T-helper 2 cell (primary cell): ENCODE data around the gene NHLRC3.
"Not testable (repeated sequence)": the region's sequence is repeated elsewhere in the genome, so short reads cannot be mapped to it uniquely, and the experiment has no call there.

ENCODE experiments used
- DNase-seq, 5 experiments: peaks; one replicate each; pipeline versions ENCODE4 v3.0.0 to v3.0.0-alpha.2; 2012 to 2022

NHLRC3 gene

DNA sequence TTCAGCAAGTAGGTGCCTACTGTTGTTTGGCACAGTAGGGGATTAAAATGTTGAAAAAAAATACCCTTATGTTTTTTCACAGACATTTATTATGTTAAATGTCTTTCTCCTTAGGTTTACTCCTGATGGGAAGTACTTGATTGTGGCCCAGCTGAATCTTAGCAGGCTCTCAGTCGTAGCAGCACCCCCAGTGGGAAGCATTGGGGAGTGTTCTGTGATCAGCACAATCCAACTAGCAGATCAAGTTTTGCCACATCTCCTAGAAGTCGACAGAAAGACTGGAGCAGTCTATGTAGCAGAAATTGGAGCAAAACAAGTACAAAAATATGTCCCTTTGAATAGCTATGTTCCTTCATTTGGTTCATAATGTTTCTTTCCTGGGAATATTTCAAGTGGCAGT lies 9.3 kb downstream of the NHLRC3 start:
- DNase-seq: no peak

DNA sequence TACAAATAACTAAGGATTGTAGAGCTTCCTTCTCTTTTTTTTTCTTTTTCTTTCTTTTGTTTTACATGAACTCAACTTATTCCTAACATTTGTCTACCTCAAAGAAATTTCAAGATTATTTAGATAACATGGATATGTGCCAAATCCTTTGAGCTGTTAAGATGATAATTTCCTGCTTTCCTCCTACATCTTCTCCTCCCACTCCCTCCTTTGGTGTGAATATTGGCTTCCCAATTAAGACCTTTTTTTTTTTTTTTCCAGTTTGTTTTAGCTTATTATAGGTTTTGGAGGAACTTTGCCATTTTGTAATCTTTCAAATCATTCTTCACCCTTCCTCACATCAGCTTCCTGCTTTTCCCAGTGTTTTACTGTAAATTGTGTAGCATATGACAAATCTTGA lies 10.6 kb downstream of the NHLRC3 start:
- DNase-seq: no peak

DNA sequence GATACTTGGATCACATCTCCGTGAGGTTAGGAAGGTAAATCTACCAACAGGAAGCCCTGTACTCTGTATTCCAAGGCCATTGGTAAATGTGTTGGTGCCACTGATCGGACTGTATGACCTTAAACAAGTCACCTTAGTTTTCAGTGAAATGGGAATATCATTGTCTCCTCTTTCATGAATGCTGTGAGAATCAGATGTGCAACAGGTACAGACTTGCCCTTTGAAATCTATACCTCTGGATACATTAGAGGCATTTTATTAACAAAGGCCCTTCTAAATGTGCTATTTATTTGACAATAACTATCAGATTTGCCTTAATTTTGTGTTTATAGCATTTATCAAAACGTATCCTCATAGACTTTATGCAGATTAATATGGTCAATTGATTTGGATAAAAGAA lies 11.0 kb downstream of the NHLRC3 start:
- no peak for DNase-seq

DNA sequence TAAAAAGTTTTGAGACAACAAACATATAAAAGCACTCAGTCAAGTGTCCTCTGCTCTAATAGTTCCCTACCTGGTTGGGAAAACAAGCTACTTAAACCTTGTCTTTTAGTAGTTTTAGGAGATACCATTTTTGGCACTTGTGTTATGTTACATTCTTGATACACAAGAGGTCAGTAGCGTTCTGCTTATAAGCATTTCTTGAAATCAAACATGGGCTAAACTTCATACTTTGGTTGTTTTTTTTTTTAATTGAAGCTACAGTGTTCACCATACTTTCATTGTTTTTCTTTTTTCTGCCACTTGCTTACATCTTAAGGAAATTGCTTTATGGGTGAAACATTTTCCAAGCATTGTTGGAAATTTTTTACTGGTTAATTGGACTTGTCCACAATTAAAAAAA lies 12.9 kb downstream of the NHLRC3 start:
- peak in 1 of 5 experiments; percentile 57 for DNase-seq

DNA sequence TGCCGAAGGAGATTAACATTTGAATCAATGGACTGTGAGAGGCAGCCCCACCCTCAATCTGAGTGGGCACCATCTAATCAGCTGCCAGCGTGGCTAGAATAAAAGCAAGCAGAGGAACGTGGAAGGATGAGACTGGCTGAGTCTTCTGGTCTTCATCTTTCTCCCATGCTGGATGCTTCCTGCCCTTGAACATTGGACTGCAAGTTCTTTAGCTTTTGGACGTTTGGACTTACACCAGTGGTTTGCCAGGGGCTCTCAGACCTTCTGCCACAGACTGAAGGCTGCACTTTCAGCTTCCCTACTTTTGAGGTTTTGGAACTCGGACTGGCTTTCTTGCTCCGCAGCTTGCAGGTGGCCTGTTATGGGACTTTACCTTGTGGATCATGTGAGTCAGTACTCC lies 14.7 kb downstream of the NHLRC3 start:
- DNase-seq: no peak

DNA sequence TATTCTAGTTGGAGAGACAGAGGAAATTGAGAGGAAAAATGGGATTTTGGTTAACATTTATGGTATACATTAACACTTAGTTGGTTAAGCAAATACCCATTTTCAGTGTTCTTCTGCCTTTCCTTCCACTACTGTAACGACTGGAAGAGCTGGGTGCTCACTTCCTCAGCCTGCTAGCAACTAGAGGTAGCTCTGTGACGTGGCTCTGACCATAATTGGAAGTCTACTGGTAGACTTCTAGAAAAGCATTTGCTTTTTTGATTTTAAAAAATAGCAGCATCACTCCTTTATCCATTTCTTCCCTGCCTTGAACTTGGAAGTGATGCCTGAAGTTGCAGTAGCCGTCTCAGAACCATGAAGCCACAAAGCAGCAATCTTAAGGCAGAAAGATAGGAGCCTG lies 15.9 kb downstream of the NHLRC3 start:
- DNase-seq: no peak

DNA sequence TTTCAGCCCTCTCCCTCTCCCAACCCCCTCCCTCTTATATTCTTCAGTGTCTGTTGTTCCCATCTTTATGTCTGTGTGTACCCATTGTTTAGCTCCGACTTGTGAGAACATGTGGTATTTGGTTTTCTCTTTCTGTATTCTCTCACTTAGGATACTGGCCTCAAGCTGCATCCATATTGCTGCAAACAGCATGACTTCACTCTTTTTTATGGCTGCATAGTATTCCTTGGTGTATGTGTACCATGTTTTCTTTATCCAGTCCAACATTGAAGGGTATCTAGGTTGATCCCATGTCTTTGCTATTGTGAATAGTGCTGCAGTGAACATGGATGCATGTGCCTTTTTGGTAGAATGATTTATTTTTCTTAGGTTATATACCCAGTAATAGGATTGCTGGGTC lies 17.8 kb downstream of the NHLRC3 start:
- no peak for DNase-seq

DNA sequence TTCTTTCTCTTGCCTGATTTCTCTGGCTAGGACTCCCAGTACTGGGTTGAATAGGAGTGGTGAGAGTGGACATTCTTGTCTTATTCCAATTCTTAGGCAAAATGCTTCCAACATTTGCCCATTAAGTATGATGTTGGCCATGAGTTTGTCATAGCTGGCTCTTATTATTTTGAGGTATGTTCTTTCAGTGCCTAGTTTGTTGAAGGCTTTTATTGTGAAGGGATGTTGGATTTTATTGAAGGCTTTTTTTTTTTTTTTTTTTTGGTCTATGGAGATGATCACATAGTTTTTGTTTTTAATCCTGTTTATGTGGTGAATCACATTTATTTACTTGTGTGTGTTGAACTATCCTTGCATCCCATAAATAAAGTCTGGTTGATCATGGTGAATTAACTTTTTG lies 19.8 kb downstream of the NHLRC3 start:
- DNase-seq: no peak

DNA sequence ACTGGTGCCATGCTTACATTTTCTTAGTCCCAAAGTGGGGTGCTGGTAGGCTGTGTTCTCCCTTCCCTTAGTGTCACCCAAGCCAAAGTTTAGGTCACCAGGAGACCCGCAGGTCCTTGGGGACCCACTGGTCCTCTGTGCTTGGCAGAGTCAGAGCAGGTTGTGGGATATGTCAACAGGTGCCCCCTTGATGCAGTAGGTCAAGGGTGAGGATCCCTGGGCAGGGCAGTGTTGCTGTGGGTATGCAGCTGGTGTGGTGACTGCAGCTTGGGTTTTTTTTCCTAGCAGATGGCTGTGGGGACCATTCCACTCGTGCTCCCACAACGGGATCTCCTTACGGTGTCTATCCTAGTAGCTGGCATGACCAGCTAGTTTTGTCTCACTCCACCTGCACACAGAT lies 23.7 kb downstream of the NHLRC3 start:
- DNase-seq: no peak

DNA sequence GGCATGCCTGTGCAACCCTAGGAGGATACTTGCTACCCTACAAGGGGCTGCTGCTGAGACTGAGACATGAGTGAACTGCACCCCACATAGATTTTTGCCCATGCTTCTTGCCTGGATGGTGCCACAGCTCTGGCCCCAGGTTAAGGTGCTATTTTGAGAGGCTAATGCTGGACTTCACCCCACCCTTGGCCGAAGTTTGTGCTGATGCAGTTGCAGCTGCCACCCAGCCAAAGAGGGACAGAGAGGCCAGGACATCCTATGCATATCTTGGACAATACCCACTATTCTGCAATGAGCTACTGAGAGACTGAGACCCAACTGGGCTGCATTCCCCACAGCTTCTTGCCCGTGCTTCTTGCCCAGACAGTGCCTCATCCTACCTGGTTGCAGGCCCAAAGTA lies 34.6 kb downstream of the NHLRC3 start:
- DNase-seq: no peak

DNA sequence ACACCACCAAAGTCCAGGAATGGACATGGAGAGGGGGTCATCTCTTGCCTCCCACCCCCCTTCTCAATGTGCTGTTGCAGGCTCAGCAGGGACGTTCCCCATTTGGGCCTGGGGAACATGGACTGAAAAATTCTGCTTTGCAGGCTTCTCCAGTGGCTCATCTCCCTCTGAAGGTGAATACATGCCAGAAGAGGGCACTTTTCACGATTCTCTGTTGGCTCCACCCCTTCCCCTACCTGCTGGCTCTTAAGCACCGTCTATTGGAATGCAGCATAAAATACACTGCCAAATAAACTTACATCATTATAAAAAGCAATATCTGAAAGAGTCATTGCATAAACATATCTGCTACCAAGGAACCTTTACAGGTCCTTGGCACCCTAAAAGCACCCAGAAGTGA lies 35.7 kb downstream of the NHLRC3 start:
- DNase-seq: no peak

DNA sequence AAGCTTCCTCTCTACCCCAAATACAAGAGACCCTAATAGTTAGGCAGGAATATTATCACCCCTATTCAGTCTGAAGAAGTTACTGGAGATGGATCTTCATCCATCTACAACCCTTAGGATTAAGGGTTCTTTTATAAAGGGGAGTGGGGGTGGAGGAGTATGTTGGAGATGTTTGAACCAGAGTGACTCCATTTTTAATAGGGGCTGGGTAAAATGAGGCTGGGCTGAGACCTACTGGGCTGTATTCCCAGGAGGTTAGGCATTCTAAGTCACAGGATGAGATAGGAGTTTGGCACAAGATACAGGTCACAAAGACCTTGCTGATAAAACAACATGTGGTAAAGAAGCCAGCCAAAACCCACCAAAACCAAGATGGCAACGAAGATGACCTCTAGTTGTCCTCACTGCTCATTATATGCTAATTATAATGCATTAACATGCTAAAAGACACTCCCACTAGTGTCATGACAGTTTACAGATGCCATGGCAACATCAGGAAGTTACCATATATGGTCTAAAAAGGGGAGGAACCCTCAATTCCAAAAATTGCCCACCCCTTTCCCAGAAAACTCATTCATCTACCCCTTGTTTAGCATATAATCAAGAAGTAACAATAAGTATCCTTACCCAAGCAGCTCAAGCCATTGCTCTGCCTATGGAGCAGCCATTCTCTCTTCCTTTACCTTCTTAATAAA lies 48.1 kb downstream of the NHLRC3 start:
- DNase-seq: not testable (repeated sequence)

DNA sequence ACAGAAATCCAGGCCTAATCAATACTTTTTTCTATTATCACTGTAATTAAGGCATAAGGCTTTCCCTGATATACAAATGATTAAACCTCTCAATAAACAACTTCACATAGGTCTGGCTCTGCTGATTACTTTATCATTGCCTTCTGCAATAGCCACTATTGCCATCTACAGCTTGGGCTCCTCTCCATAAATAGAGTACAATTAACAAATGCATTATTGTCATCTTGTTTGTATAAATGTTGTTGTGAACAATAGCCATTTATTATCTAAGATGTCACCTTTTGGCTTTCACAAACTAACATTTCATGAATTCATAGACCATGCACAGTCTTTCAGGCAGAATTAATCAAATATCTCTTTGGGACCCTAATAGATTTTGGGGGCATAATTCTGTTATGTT lies 53.3 kb downstream of the NHLRC3 start:
- DNase-seq: no peak

DNA sequence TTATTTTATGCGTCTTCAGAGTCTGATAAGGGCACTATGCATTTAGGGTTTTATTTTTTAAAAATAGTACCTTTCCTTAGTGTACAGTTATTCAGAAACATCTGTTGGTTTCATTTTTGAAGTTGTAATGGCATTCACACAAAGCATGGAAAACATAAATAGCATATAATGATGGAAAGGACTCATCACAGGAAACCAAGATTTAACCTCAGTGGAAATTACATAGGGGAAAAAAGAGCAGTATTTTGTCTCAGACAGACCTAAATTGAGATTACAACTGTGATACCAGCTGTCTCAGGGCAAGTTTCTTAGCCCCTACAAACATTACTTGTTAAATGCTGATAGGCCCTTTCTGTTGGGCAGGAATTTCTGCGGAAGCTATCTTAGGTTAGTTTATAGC lies 57.2 kb downstream of the NHLRC3 start:
- DNase-seq: peak in 1 of 5 experiments; percentile 73

DNA sequence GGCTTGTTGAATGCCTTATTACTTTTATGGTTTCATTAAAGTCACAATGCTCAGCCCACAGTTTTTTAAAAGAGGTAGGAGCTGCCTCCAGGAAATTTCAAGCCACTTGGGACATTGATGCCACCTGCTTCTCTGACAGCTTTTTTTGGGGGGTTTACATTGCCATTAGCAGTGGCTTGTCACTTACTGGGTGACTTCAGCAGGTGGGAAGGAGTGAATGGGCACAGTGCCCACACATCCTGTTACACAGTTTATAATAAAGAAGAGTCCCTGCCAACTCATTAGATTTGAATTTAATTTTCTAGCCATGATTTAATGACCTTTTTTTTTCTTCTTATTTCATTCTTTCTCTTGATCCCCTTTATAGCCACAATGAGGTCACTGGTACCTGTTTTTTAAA lies 61.0 kb downstream of the NHLRC3 start:
- no peak for DNase-seq
